Stimulated activated CD8-positive, alpha-beta memory T cell treated with anti-CD3 and anti-CD28 coated beads, Interleukin-7, amount 100 ng/mL, for 1 hour (primary cell): ENCODE measurements around the gene MIA2.

Experiments
- DNase-seq, 2 donors: peaks; one replicate each; pipeline ENCODE4 v3.0.0-alpha.2; 2020; ENCODE audit warnings: low read depth in 2 of 2

Gene MIA2

DNA sequence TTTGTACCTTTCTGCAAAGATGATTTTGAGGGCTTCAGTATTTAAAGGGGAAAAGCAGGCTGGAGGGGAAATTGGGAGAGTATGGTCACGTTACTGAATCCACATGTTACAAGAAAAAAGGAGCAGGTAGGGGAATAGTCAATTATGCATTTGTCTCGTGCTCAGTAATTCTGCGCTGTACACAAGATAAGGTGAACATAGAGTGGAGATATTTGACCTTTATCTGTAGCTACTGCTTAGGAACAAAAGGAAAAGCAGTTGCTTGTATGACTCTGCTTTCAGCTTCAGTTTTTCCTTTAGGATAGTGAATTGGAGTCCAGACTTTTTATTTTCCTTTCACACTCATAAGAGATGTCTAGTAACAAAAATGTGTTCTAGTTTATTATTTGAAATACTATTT lies 148.7 kb downstream of the MIA2 start:
- no peak for DNase-seq

DNA sequence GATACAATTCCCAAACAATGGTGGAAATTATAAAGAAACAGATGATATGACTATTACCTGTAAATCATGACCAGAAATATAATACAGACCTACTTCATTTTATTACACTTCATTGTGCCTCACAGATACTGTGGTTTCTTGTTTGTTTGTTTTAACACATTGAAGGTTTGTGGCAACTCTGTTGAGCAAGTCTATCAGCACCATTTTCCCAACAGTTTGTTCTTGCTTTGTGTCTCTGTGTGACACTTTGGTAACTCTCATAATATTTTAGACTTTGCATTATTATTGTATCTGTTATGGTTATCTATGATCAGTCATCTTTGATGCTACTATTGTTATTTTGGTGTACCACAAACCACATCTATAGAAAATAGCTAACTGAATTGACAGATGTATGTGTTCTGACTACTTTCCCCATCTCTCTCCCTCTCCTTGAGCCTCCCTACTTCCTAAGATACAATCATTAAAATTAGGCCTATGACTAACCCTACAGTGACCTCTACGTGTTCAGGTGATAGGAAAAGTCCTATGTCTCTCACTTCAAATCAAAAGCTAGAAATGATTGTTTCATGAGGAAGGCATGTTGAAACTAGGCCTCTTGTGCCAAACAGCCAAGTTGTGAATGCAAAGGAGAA lies 149.4 kb downstream of the MIA2 start:
- DNase-seq: no peak

DNA sequence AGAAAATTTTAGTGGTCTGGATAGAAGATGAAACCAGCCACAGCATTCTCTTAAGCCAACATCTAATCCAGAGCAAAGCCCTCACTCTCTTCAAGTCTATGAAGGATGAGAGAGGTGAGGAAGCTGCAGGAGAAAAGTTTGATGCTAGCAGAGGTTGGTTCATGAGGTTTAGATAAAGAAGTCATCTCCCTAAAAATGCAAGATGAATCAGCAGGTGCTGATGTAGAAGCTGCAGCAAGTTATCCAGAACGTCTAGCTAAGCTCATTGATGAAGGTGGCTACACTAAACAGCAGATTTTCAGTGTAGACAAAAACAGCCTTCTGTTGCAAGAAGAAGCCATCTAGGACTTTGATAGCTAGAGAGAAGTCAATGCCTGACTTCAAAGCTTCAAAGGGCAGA lies 150.0 kb downstream of the MIA2 start:
- DNase-seq: no peak

DNA sequence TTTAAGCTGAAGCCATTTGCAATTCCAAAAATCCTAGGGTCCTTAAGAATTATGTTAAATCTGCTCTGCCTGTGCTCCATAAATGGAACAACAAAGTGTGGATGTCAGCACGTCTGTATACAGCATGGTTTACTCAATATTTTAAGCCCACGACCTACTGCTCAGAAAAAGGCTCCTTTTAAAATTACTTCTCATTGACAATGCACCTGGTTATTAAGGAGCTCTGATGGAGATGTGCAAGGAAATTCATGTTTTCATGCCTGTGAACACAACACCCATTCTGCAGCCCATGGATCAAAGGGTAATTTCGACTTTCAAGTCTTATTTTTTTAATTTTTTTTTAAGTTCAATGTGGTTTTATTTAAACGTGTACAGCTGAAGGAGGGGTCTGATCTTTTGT lies 150.5 kb downstream of the MIA2 start:
- DNase-seq: no peak

DNA sequence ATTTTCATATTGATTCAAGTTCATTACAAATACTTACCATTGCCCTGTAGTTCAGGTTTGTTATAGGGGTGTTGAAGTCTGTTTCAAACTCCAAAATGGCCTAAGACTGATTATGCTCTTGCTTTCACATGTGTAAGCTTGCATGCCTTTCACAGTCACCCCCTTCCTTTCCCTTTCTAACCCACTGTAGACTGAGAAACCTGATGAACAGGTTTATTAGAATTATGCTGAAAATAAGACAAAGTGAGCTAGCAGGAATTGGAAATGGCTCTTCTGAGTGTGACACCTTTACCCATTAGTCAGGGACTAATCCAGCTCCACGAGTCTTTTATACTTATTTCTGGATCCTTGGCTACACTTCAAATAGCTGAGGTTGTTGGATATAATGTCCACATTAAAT lies 159.6 kb downstream of the MIA2 start:
- no peak for DNase-seq

DNA sequence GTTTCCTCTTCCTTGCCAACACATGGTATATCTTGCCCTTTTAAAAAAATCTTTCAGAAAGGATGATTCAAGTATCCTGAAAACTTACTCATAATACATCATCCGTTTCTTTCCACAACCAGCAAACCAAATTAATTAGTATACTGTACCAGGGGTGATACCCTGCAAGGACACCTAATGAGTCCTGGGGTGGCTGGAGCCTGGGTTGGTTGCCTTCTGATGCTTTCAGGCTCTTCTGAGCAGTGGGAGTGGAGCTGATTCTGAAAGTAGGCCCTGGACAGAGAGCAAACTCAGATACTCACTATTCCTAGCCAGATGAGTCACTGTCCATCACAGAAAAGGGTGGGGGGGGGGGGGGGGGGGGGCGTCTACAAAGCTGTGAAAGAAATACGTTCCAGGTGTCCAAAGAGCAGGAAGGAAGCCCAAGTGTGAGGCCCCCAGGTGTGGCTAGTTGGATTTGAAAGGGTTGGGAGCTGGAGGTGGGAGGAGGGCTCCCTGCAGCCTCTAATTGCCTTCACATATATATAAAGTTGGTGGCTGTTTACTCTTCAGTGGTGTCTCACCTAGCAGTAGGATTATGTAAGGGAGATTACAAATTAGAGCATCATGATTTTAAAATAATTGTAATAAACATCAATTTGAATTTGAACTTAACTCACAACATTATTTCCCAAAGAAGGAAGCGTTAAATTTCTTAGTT lies 162.0 kb downstream of the MIA2 start:
- no peak for DNase-seq

DNA sequence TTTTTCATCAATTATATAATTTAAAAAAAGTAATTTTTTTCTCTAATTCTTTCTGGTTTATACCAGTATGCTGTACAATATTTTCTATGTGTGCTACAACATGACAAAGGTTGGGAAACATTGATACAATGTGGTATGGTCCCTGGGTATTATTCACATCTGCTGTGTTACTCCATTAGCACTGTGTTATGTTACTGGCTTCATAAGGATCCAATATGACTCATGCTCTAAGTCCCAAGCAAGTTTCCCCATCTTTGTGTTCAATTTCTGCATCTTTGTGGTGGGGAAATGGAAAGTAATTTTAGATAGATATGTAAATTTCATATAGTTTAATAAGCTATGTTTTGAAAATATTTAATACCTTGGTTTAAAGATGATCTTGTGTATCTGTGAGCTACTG lies 162.7 kb downstream of the MIA2 start:
- no peak for DNase-seq

DNA sequence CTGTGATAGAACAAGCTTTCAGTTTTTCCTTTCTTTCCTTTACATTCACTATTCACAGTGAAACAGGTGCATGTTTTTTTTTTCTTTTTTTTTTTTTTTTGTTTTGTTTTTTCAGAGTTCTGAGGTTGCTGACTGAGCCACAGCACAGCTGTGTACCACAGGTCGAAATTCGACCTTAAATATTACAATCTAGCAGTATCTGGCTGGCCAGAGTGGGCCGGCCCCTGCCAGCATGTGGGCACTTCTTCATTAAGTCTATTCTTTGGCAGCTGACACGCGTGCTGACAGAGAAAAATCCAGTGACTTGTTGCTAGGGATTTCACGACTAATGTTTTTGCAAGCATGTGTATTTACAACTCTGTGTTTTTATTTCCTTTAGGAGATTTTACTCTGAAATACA lies 164.7 kb downstream of the MIA2 start:
- no peak for DNase-seq

DNA sequence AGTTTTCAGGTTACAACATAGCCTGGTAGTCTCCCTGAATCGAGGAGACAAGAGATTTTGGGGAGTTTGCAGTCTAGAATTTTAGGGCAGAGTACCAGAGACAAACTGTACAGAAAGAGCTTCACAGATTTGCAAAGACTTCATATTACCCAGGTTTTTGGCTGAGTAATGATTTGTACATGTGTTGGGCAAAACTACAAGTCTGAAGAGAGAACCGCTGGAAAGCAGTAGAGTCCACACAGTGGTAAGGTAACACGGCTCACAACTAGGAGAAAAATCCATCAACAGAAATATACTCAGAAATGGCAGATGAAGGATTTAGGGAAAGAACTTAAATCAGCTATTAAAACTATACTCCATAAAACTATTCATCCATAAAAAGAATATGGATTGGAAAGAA lies 172.8 kb downstream of the MIA2 start:
- DNase-seq: no peak

DNA sequence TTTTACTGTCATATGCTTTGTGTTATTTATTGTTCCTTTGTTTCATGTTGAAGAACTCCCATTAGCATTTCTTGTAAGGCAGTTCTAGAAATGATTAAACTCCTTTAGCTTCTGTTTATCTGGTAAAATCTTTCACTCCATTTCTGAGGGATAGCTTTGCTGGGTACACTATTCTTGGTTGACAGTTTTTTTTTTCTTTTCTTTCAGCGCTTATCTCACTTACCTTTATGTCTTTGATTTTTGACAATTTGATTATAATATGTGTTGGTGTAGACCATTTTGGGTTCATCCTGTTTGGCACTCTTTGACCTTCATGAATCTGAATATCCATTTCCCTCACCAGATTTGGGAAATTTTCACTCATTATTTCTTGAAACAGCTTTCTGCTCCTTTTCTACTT lies 182.4 kb downstream of the MIA2 start:
- DNase-seq: no peak

DNA sequence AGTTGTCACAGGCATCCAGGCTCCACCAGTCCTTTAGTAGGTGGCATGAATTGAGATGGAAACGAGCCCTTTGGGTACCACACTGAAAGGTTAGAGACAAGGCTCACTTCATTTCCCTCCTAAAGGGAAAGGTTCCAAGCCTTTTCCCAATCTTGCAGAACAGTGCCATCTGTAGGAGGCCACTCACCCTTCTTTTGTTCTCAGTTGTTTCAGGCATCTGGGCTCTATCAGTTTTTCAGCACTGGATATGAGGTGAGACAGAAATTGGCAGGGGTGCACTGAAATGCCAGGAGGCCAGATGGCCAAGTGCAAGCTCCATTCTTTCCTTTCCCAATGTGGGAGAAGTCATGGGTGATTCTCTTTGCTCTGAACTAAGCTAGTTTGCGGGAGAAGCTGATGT lies 183.3 kb downstream of the MIA2 start:
- DNase-seq: no peak

DNA sequence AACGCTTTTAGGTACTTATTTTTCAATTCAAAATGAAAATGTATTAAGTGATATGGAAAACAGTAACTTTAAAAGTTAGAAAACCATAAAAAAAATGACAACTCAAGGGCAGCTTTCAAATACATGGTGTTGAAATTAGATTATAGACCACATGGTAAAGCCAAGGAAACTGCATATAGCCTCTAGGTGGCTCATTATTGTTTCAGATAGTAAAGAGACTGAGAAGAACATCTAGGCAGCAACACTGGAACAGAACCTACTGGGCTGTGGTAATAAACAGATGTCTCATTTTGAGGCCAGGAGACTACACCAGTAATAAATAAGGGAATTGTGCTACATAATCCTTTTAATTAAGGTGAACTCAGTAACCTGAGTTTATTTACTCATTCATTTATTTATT lies 185.6 kb downstream of the MIA2 start:
- DNase-seq: no peak

DNA sequence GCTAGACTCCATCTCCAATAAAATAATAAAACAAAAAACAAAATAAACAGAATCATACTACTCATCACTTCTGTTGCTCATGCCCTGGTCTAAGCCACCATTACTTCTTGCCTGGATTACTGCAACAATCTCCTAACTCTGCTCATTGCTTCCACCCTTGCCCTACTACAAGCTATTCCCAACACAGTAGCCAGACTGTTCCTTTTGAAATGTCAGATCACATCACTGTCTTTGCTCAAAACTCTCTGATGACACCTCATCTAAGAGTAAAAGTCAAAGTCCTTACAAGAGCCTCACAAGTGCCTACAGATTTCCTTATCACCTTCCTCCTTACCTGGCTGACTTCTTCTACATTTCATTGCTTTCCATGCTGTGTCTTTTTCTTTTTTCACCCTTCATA lies 188.5 kb downstream of the MIA2 start:
- DNase-seq: no peak

DNA sequence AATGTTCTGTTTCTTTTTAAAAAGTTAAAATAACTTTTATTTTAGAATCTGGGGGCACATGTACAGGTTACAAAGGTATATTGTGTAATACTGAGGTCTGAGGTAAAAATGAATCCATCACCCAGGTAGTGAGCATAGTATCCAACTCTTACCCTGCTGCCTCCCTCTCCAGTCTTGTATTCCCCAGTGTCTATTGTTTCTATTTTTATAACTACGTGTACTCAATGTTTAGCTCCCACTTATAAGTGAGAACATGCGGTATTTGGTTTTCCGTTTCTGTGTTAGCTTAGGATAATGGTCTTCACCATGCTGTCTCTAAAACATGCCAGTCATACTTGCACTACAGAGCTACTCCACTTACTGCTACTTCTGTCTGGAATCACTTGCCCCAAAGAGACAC lies 190.1 kb downstream of the MIA2 start:
- DNase-seq: no peak

DNA sequence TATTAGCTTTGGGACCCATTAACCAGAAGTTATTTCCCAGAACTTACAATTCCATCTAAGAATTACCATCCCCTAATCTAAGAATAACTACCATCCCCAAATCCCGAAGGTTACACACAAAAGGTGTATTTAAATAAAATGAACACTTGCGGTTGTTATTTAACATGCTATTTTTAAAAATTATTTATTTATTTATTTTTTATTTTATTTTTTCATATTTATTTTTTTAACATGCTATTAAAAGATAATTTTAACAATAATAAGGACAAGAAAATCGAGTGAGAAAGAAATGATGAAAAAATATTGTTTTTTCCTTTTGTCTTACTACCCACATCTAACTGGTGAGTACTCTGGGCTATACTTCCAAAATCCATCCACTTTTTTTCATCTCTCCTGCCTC lies 192.2 kb downstream of the MIA2 start:
- DNase-seq: no peak

DNA sequence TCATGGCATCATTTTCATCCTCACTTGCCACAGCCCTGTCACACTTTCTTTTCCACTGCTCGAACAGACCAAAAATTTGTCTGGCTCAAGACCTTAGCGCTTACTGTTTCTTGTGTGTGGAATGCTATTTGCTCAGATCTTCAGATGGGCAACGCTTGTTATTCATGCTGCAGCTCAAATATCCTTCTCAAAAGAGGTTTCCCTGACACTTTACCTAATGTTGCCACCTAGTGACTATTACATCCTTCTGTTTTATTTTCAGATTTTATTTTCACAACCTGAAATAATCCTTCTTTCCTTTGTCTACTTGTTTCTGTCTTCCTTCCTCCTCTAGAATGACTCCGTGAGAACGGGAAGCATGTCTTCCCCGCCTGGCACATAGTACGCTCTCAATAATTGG lies 192.9 kb downstream of the MIA2 start:
- no peak for DNase-seq

DNA sequence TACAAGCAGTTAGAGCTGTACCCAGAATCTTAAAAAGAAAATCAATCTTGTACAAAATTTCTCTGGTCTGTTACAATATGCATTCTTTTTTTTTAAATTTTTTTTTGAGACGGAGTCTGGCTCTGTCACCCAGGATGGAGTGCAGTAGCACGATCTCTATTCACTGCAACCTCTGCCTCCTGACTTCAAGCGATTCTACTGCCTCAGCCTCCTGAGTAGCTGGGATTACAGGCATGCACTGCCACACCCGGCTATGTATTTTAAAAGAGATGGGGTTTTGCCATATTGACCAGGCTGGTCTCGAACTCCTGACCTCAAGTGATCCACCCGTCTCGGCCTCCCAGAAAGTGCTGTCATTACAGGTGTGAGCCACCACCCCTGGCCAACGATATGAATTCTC lies 194.4 kb downstream of the MIA2 start:
- DNase-seq: no peak

DNA sequence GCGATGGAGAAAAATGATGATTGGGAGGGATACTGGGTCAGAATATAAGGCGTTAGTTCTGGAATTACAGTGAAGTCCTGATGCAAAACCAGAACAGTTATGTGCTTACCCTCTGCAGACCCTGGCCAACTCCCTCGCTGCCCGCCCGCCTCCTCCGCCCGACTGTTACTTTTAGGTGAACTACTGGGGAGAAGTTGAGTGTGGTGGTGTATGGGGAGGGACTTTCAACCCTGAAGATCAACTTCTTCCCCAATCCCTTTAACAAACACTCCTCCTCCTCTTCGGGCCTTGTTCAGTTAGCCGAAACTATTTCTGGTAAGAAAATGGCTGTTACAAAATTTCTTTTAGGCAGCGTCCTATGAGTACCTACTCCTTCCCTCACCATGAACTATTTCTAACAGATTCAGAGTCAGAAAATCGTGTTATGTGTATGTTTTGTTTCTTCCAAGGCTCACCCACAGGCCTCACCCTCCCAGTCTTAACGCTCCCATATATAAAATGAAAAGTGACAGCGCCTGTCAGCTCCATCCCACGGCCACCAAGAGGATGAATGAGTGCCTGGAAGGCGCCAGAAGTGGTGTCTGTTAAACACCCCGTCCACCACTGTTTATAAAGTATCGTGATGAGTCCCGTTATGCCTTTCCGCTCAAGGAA lies 197.2 kb downstream of the MIA2 start:
- no peak for DNase-seq

DNA sequence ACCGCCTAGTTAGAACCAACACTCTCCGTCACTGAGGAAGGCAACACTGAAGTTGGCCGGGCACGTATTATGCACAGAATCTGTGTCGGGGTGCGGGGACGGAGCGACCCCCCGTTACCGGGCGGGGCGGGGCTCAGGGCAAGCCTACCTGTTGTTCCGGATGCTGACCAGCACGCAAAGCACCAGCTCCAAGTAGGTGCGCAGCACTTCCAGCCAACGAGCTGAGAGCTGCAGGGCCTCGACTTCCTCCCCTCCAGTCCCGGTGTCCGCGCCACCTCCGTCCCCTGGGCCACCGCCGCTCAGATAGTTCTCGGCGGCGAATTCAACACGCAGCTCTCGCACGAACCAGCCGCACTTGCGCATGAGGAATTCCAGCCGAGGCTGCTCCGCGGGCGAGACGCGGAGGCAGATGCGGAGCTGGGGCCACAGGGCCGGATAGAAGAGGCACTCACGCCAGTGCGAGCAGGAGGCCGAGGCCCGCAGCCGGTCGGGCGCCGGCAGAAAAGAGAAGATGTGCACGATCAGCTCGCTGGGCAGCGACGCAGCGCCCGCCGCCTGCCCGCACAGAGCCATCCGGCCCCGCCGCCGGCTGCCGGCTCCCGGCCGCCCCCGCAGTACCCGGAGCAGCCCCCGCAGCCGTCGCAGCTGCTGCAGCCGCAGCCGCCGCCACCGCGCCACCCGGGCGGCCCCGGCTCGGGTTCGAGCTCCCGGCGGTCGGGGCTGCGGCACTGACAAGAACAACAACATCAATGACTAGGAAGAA lies 197.9 kb downstream of the MIA2 start:
- peak; percentile 13 to 20 for DNase-seq

DNA sequence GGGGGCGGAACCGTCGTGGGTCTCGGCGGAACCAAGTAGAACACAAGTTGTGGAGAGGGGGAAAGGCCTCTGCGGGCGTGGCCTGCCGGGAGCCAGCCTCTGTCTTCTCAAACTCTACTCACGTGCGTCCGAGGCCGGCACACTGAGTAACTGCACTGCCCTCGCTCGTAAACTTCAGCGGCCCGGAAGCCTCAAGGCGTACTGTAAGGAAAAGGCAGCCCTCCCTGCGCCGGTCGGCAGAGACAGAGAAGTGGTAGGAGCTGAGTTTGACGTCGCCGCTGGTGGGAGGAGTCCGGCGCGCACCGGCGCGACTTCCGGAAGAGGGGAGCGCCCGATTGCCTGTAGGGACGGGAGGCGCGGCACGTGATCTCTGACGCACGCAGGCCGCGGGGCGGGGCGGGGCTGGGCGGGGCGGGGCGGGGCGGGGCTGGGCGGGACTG lies 198.5 kb downstream of the MIA2 start, which contains the start of gene FBXO33:
TSS of gene FBXO33 (minus strand) at position 255 of the 440 bp plus-strand sequence. CDS start 271 bp downstream, outside the sequence.
- DNase-seq: peak; percentile 90 to 95

DNA sequence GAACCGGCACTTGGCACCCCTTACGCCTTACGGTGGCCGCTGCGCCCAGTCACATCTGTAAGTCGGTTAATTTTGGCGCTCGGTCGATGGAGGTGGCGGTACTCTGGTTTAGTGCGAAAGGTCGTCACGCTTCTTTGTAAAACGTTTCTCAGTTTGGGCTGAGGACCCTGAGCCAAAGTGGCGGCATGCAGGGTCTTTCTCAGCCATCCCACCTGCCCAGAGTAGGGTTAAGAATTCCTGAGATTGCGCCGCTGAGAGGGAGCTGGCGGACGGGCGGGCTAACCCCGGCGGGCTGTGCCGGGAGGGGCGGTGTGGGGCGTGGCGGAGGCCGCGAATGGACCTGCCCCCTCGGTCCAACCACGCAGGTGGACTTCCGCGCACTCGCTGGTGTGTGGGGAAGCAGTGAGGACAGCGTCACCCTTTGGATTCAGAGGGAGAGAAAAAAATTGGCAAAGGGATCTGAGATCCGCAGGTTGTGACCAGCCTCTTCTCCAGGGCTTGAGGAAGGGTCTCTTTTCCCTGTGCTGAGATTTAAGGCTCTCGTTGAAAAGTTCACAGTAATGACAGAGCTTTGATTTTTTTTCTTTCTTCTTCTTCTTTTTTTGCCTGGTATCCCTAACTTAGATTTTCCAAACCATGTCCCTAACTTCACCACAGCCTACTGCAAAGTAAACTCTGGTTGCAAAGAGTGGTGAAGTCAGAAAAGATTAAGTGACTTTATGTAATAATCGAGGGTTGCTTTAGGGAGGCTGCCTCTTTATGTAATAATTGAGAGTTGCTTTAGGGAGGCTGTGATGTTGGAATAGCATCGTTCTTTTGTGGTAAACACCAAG lies 199.1 kb downstream of the MIA2 start:
- peak; percentile 39 to 56 for DNase-seq

DNA sequence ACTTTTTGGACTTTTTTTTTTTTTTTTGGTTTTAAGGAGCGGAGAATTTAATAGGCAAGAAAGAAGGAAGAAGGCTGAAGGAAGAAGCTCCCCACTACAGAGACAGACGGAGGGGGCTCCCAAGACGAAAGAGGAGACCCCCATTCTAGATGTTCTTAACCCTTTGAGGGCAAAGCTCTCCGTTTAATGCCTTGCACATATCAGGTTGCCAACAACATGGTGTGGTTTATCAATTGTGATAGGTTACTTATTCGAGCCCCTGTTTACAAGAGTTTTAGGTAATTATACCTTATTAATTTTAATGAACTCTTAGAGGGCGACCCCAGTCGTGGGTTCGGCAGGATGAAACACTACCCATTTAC lies 199.7 kb downstream of the MIA2 start:
- no peak for DNase-seq
